HepG2 (cell line): ENCODE data around the gene RAD23A. TPM values are rescaled to one million over a fixed set of nuclear protein-coding genes. Genes with fewer than 3 reads are reported as not detected.

ENCODE experiments used
- ATAC-seq: fragments of 200-7000 bp; cut with Tn5 transposase; 3 replicates; pipeline ENCODE4 v1.9.1; 2020; ENCODE audit warnings: mild to moderate bottlenecking, moderate library complexity
- BruUV-seq: library from RNA; stranded (reverse); fragments of 400-500 nt; replicated peaks from 2 replicates; lab custom pipeline; 2021; lab: Mats Ljungman, UMichigan
- CTCF ChIA-PET: fragments of 300-600 bp; formaldehyde crosslinking; extraction: SDS; loops from one replicate; lab custom pipeline; 2021; ENCODE audit warnings: low total read pairs, inconsistent platforms, low intra/inter-chr PET ratio; lab: Yijun Ruan, JAX
- POLR2A ChIA-PET: fragments of 350-600 bp; sonication (Branson Sonifier 250); formaldehyde crosslinking; loops from one replicate; lab custom pipeline; 2020; ENCODE audit warnings: antibody characterized with exemption, inconsistent platforms; lab: Yijun Ruan, JAX
- DNase-seq: peaks from one replicate; pipeline ENCODE4 v3.0.0-alpha.2; 2015; ENCODE audit warnings: low spot score
- FAIRE-seq: peaks from 3 replicates; lab custom pipeline; 2011; peaks lifted over from hg19 to GRCh38; lab: Jason Lieb, UNC
- H2AFZ ChIP-seq: one replicate; pipeline ENCODE4 v1.6.1; 2011; ENCODE audit warnings: low read length, inconsistent platforms
- H3K27ac ChIP-seq: fragments of 300-600 bp; 3 replicates; pipeline ENCODE4 v1.8.0; 2011; ENCODE audit warnings: mixed run types, mild to moderate bottlenecking, mixed read lengths, low read length, inconsistent platforms; ENCODE audit not compliant: insufficient read depth; ENCODE audit errors: extremely low read length
- H3K27me3 ChIP-seq, 2 experiments: fragments of 200-600 bp in 1 of 2; 2 replicates in 1 of 2; 3 replicates in 1 of 2; pipeline versions ENCODE4 v1.6.0 to v1.8.0; 2011; ENCODE audit warnings: low read length in 2 of 2, mild to moderate bottlenecking in 2 of 2, moderate library complexity in 2 of 2, inconsistent platforms in 1 of 2; ENCODE audit not compliant: insufficient read depth in 2 of 2, control insufficient read depth in 1 of 2
- H3K36me3 ChIP-seq, 2 experiments: fragments of 200-600 bp in 1 of 2; replicated peaks in 1 of 2; 2 replicates in 1 of 2; 3 replicates in 1 of 2; pipeline versions ENCODE4 v1.5.1 to v1.8.0; 2011; ENCODE audit warnings: low read length in 2 of 2, inconsistent platforms in 1 of 2; ENCODE audit not compliant: insufficient read depth in 2 of 2, control insufficient read depth in 1 of 2
- H3K4me1 ChIP-seq: 2 replicates; pipeline ENCODE4 v1.5.1; 2012; ENCODE audit warnings: low read length, inconsistent platforms; ENCODE audit not compliant: insufficient read depth
- H3K4me2 ChIP-seq: 2 replicates; pipeline ENCODE4 v1.6.0; 2011; ENCODE audit warnings: low read depth, low read length, inconsistent platforms
- H3K4me3 ChIP-seq, 3 experiments: fragments of 200-600 bp in 1 of 3; sonication (generic), shearing (Covaris generic) in 1 of 3; replicated peaks in 1 of 3; 2 replicates each; pipeline ENCODE4 v1.5.1; 2011 to 2016; ENCODE audit warnings: low read length in 3 of 3, inconsistent platforms in 2 of 3, low read depth in 2 of 3, mild to moderate bottlenecking in 2 of 3, control low read depth in 1 of 3, mixed read lengths in 1 of 3; ENCODE audit not compliant: insufficient read depth in 1 of 3
- H3K79me2 ChIP-seq: one replicate; pipeline ENCODE4 v1.6.1; 2011; ENCODE audit warnings: low read length, inconsistent platforms; ENCODE audit not compliant: insufficient read depth
- H3K9ac ChIP-seq: 2 replicates; pipeline ENCODE4 v1.6.0; 2011; ENCODE audit warnings: mild to moderate bottlenecking, low read depth, low read length, inconsistent platforms; ENCODE audit not compliant: insufficient read depth
- H3K9me3 ChIP-seq: 2 replicates; pipeline ENCODE4 v1.5.1; 2012; ENCODE audit warnings: mild to moderate bottlenecking, low read length
- H4K20me1 ChIP-seq: 2 replicates; pipeline ENCODE4 v1.6.0; 2011; ENCODE audit warnings: inconsistent platforms, mild to moderate bottlenecking, low read length, moderate library complexity; ENCODE audit not compliant: insufficient read depth
- BCL3 ChIP-seq: sonication (generic); formaldehyde crosslinking; IDR thresholded peaks from 2 replicates; pipeline ENCODE4 v1.5.1; 2020; ENCODE audit warnings: mild to moderate bottlenecking, missing genetic modification reagents, moderate library complexity
- NCOR1 ChIP-seq: fragments of 200-600 bp; sonication (generic); IDR thresholded peaks from 2 replicates; pipeline ENCODE4 v1.7.0; 2017; ENCODE audit warnings: antibody characterized with exemption, low read length, borderline replicate concordance
- THAP9 ChIP-seq: sonication (generic); formaldehyde crosslinking; IDR thresholded peaks from 2 replicates; pipeline ENCODE4; 2020; ENCODE audit warnings: missing genetic modification reagents, mild to moderate bottlenecking, borderline replicate concordance
- ZFYVE20 ChIP-seq: sonication (generic); formaldehyde crosslinking; IDR thresholded peaks from 2 replicates; pipeline ENCODE4 v1.8.0; 2023; ENCODE audit warnings: low read depth, mild to moderate bottlenecking, moderate library complexity, missing genetic modification reagents, borderline replicate concordance
- ZNF619 ChIP-seq: sonication (generic); formaldehyde crosslinking; IDR thresholded peaks from 2 replicates; pipeline ENCODE4 v1.4.0; 2020; ENCODE audit warnings: mild to moderate bottlenecking, missing genetic modification reagents
- WGBS: methylation state at CpG from one replicate; pipeline ENCODE4 v1.1.6; 2017; ENCODE audit warnings: low lambda C conversion rate; 5-methylcytosine and 5-hydroxymethylcytosine counted together
- in situ Hi-C: cut with HindIII; loops from 2 replicates; pipeline ENCODE4 v1.10.0; 2017; ENCODE audit warnings: low pct_unique_long_range_greater_than_20kb; ENCODE audit not compliant: extremely low pct_ligation_motif_present
- intact Hi-C: fragments of 100-400 bp; cut with micrococcal nuclease; formaldehyde crosslinking; loops from one replicate; pipeline ENCODE4 v1.10.0; 2022; ENCODE audit not compliant: unreplicated experiment
- polyA plus RNA-seq, 8 experiments: library from polyadenylated mRNA; depleted of rRNA in 3 of 8; stranded (reverse) in 7 of 8; unstranded in 1 of 8; fragments of >200 nt; fragmentation: Illumina TruSeq in 4 of 8; extraction: Trizol in 4 of 8; gene quantifications; 2 replicates each; pipeline versions ENCODE4 v1.2.1 to v1.2.3, GENCODE V29; 2011 to 2016; ENCODE audit warnings: low read depth in 4 of 8, missing spikeins in 1 of 8, mixed read lengths in 1 of 8; ENCODE audit not compliant: insufficient read depth in 1 of 8
- total RNA-seq, 5 experiments: library from RNA; depleted of rRNA; stranded (reverse); fragments of >200 nt; fragmentation: Illumina TruSeq; extraction: Trizol; gene quantifications; 2 replicates each; pipeline ENCODE4 v1.2.3, GENCODE V29; 2016; ENCODE audit warnings: low read depth in 1 of 5

The RAD23A gene
- total and polyA plus RNA-seq, 2 of the 13 experiments (the other 11 are each of a cell fraction or from before 2014, with no cell fraction given), result 42.5 to 54.2 TPM

GRCh38 chr19:12979974-12980373 is 34.3 kb downstream of the RAD23A start (continued):
- TF ChIP-seq THAP9, result no peak
- no peak for TF ChIP-seq NCOR1

- Histone ChIP-seq H3K4me3 (no peak overlapping the region), H3K27ac (no peak overlapping the region), H3K4me1 (peaks cover 55% of the 10 kb centered on the region), H3K9me3 (no peaks in the 10 kb centered on the region), H3K79me2 (no peaks in the 10 kb centered on the region), H3K27me3 (peaks cover 0 to 5% of the 10 kb centered on the region in 2 experiments; a peak in 1 of 5 replicates), H2AFZ (no peak overlapping the region), H3K36me3 (no peaks in the 10 kb centered on the region), H3K4me2 (peak overlapping the region; percentile 67), H3K9ac (no peak overlapping the region), H4K20me1 (no peaks in the 10 kb centered on the region)
- DNase-seq, result no peak
- ATAC-seq, result no peak
- no TSS peak for BruUV-seq
- WGBS, result 77% methylated on average over 6 of the region's 6 CpGs
- no peak for FAIRE-seq
- ChIA-PET POLR2A (interaction anchor here (2.2 kb wide), 1 partner anchor 78 kb away, joined by 7 read pairs; no protein-coding TSS in a partner anchor), CTCF (interaction anchor here (2.4 to 3.8 kb wide), 2 partner anchors 79 to 111 kb away, joined by 11 to 29 read pairs; no protein-coding TSS in a partner anchor)
- TF ChIP-seq ZFYVE20 (CRISPR knock-in tag) (no peak), ZNF619 (CRISPR knock-in tag) (no peak), BCL3 (no peak)
- intact Hi-C loops, result no loop called here
- in situ Hi-C loops, result no loop called here
Observed at GRCh38 chr19:12982648-12983047, 37.0 kb downstream of the RAD23A start.
